ENCODE results near the gene LZTFL1.
"Not testable (repeated sequence)": the region's sequence is repeated elsewhere in the genome, so short reads cannot be mapped to it uniquely, and the experiment has no call there.

The LZTFL1 gene

GRCh38 chr3:45872569-45872968, 30.6 kb upstream of the LZTFL1 start:
- H3K4me1 Mint-ChIP-seq (ENCODE audit: low read depth): peaks cover 41% of the 10 kb centered on the region

GRCh38 chr3:45871780-45872179, 29.9 kb upstream of the LZTFL1 start:
- Mint-ChIP-seq H3K27me3 (peaks cover 31% of the 10 kb centered on the region), H3K9me3 (ENCODE audit: low read depth) (peaks cover 6% of the 10 kb centered on the region), H3K4me1 (ENCODE audit: low read depth) (peaks cover 41% of the 10 kb centered on the region), H3K36me3 (peaks cover 4% of the 10 kb centered on the region), H3K4me3 (no peak overlapping the region), H3K27ac (no peak overlapping the region)

More at GRCh38 chr3:45872569-45872968, 30.6 kb upstream of the LZTFL1 start:
- H3K9me3 Mint-ChIP-seq (ENCODE audit: low read depth): peaks cover 6% of the 10 kb centered on the region
- no peak overlapping the region for H3K4me3 Mint-ChIP-seq
- peaks cover 26% of the 10 kb centered on the region for H3K27me3 Mint-ChIP-seq
- H3K27ac Mint-ChIP-seq: no peak overlapping the region
- H3K36me3 Mint-ChIP-seq: peaks cover 4% of the 10 kb centered on the region

DNA sequence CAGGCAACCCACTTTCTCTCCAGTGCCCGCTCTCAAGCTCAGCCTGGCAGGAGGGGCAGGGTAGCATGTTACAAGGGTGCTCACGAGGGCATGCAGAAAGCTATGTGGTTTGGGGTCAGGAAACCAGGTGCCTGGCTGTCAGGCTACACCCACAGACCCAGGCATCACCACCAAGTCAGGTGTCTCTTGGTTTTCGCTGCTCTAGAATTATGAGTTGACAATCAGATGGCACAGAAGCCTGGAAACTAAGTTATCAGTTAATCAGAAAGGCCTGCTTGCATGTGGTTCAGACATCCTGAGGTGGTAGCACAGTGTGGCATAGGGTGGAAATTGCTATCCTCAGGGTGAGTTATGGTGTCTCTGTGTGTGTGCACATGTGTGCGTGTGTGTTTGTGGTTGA, 28.2 kb upstream of the LZTFL1 start:
- Mint-ChIP-seq H3K36me3 (peaks cover 4% of the 10 kb centered on the region), H3K9me3 (ENCODE audit: low read depth) (peaks cover 6% of the 10 kb centered on the region), H3K27me3 (peaks cover 36% of the 10 kb centered on the region), H3K4me1 (ENCODE audit: low read depth) (peaks cover 50% of the 10 kb centered on the region), H3K27ac (peak overlapping the region; percentile 18), H3K4me3 (peak overlapping the region; percentile 4)

- peaks cover 6% of the 10 kb centered on the region for H3K9me3 Mint-ChIP-seq (ENCODE audit: low read depth)
- H3K4me3 Mint-ChIP-seq: peak overlapping the region; percentile 4
- H3K4me1 Mint-ChIP-seq (ENCODE audit: low read depth): peaks cover 54% of the 10 kb centered on the region
- H3K36me3 Mint-ChIP-seq: peaks cover 4% of the 10 kb centered on the region
- peak overlapping the region; percentile 18 for H3K27ac Mint-ChIP-seq
- H3K27me3 Mint-ChIP-seq: peaks cover 38% of the 10 kb centered on the region
Measured at GRCh38 chr3:45869638-45870037, 27.7 kb upstream of the LZTFL1 start.

DNA sequence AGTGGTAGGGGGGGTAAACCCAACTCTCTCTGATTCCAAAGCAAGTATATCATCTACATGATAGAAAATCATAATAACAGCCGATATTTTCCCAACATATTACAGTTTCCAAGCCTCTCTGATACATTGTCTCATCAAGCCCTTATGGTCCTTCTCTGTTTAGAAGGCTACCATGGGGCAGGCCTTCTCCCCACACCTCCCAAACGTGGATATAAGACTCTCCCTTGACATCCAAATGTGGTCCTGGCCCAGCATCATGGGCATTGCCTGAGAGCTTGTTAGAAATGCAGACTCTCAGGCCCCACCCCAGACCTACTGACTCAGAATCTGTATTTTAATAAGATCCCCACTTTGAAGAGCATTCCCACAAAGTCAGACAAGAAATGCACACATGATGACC, 26.7 kb upstream of the LZTFL1 start:
- H3K36me3 Mint-ChIP-seq: peaks cover 2% of the 10 kb centered on the region
- peaks cover 55% of the 10 kb centered on the region for H3K4me1 Mint-ChIP-seq (ENCODE audit: low read depth)
- peaks cover 33% of the 10 kb centered on the region for H3K27me3 Mint-ChIP-seq
- H3K4me3 Mint-ChIP-seq: no peak overlapping the region
- no peak overlapping the region for H3K27ac Mint-ChIP-seq
- H3K9me3 Mint-ChIP-seq (ENCODE audit: low read depth): peaks cover 2% of the 10 kb centered on the region

GRCh38 chr3:45868213-45868612, 26.3 kb upstream of the LZTFL1 start:
- Mint-ChIP-seq H3K27ac (no peak overlapping the region), H3K4me3 (no peak overlapping the region), H3K27me3 (peaks cover 35% of the 10 kb centered on the region), H3K4me1 (ENCODE audit: low read depth) (peaks cover 55% of the 10 kb centered on the region), H3K36me3 (no peaks in the 10 kb centered on the region), H3K9me3 (ENCODE audit: low read depth) (peaks cover 5% of the 10 kb centered on the region)

GRCh38 chr3:45865563-45865962, 23.6 kb upstream of the LZTFL1 start:
- H3K9me3 Mint-ChIP-seq (ENCODE audit: low read depth): peaks cover 6% of the 10 kb centered on the region
- H3K27me3 Mint-ChIP-seq: peaks cover 41% of the 10 kb centered on the region
- peaks cover 40% of the 10 kb centered on the region for H3K4me1 Mint-ChIP-seq (ENCODE audit: low read depth)
- no peak overlapping the region for H3K4me3 Mint-ChIP-seq
- H3K36me3 Mint-ChIP-seq: peaks cover 2% of the 10 kb centered on the region
- no peak overlapping the region for H3K27ac Mint-ChIP-seq

GRCh38 chr3:45864760-45865519, 23.0 kb upstream of the LZTFL1 start:
- peaks cover 6% of the 10 kb centered on the region for H3K9me3 Mint-ChIP-seq (ENCODE audit: low read depth)
- peaks cover 4% of the 10 kb centered on the region for H3K36me3 Mint-ChIP-seq
- no peak overlapping the region for H3K4me3 Mint-ChIP-seq
- peaks cover 35% of the 10 kb centered on the region for H3K4me1 Mint-ChIP-seq (ENCODE audit: low read depth)
- peak overlapping the region; percentile 5 for H3K27ac Mint-ChIP-seq
- peaks cover 43% of the 10 kb centered on the region for H3K27me3 Mint-ChIP-seq

GRCh38 chr3:45861043-45861719, 19.3 kb upstream of the LZTFL1 start:
- no peak overlapping the region for H3K27ac Mint-ChIP-seq
- peaks cover 4% of the 10 kb centered on the region for H3K36me3 Mint-ChIP-seq
- peaks cover 6% of the 10 kb centered on the region for H3K9me3 Mint-ChIP-seq (ENCODE audit: low read depth)
- no peak overlapping the region for H3K4me3 Mint-ChIP-seq
- peaks cover 27% of the 10 kb centered on the region for H3K4me1 Mint-ChIP-seq (ENCODE audit: low read depth)
- H3K27me3 Mint-ChIP-seq: peaks cover 37% of the 10 kb centered on the region

DNA sequence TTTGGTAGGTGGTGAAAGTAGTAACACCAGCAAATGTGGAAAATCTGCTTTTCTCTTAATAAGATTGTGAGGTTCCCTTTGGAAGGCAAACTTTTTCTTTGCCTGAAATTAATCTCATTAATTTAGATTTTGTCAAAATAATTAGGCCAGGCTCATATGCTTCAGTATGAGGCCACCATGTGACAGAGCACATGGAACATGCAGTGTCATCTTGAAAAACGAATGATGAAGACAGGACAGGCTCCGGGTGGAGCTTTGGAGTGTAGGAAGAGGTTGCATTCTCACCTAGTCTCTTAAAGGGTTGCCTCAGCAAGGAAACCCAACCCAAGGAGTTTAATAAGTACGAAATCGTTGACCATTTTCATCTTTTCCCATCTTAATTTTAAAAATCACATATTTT, 18.6 kb upstream of the LZTFL1 start:
- H3K27me3 Mint-ChIP-seq: peaks cover 32% of the 10 kb centered on the region

GRCh38 chr3:45858809-45859543, 17.1 kb upstream of the LZTFL1 start:
- Mint-ChIP-seq H3K27me3 (peaks cover 25% of the 10 kb centered on the region), H3K9me3 (ENCODE audit: low read depth) (peaks cover 6% of the 10 kb centered on the region), H3K4me1 (ENCODE audit: low read depth) (peaks cover 19% of the 10 kb centered on the region), H3K4me3 (no peak overlapping the region), H3K36me3 (peaks cover 7% of the 10 kb centered on the region), H3K27ac (no peak overlapping the region)

More for the DNA sequence above, 18.6 kb upstream of the LZTFL1 start:
- no peak overlapping the region for H3K27ac Mint-ChIP-seq
- H3K36me3 Mint-ChIP-seq: peaks cover 4% of the 10 kb centered on the region
- peaks cover 6% of the 10 kb centered on the region for H3K9me3 Mint-ChIP-seq (ENCODE audit: low read depth)
- peaks cover 27% of the 10 kb centered on the region for H3K4me1 Mint-ChIP-seq (ENCODE audit: low read depth)
- no peak overlapping the region for H3K4me3 Mint-ChIP-seq

GRCh38 chr3:45857024-45857423, 15.1 kb upstream of the LZTFL1 start:
- H3K36me3 Mint-ChIP-seq; H3K9me3 Mint-ChIP-seq (ENCODE audit: low read depth); H3K4me3 Mint-ChIP-seq; H3K27ac Mint-ChIP-seq: not testable (repeated sequence)
- peaks cover 19% of the 10 kb centered on the region for H3K4me1 Mint-ChIP-seq (ENCODE audit: low read depth)
- H3K27me3 Mint-ChIP-seq: peaks cover 14% of the 10 kb centered on the region

GRCh38 chr3:45856323-45856722, 14.4 kb upstream of the LZTFL1 start:
- Mint-ChIP-seq H3K27me3 (peaks cover 14% of the 10 kb centered on the region), H3K4me1 (ENCODE audit: low read depth) (peaks cover 19% of the 10 kb centered on the region)
- not testable (repeated sequence) for H3K27ac Mint-ChIP-seq; H3K4me3 Mint-ChIP-seq; H3K36me3 Mint-ChIP-seq; H3K9me3 Mint-ChIP-seq (ENCODE audit: low read depth)

DNA sequence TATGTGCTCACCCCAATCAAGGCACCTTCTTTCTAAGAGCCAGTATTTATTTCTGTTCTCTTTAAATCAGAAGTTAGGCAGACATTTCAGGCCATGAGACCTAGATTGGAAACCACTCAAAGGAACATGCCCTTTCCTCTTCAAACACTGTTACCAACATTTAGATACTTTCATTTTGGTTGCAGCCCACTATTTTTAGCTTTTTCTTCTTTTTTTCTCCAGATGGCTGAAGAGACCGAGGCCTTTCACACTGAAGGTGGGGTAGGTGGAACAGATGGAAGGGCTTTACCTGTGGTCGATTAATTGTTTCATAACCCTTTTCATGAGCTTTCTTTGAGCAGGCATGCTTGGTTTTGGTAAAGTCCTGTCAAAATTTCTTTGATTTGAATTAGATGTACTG, 10.9 kb upstream of the LZTFL1 start:
- peaks cover 22% of the 10 kb centered on the region for H3K27me3 Mint-ChIP-seq
- H3K36me3 Mint-ChIP-seq: peaks cover 5% of the 10 kb centered on the region
- no peaks in the 10 kb centered on the region for H3K9me3 Mint-ChIP-seq (ENCODE audit: low read depth)
- H3K4me1 Mint-ChIP-seq (ENCODE audit: low read depth): peaks cover 13% of the 10 kb centered on the region
- no peak overlapping the region for H3K27ac Mint-ChIP-seq
- no peak overlapping the region for H3K4me3 Mint-ChIP-seq

DNA sequence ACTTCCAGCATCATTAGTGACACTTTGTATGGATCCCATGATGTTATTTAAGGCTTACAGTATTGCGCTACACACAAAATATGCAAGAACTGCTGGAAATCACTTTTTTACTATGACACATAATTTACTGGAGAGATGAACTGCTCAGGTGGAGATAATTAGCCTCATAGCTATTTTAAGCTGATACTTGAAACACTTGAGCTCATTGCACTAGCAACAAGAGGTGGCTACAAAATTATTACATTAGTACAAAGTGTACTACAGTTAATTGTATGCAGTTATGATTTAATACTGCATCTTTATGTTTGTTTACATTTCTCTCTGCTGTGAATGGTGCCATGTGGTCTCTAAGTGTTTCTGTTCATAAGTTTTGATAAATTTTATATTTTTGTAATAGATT, 6.5 kb upstream of the LZTFL1 start:
- Mint-ChIP-seq H3K36me3 (no peaks in the 10 kb centered on the region), H3K4me1 (ENCODE audit: low read depth) (no peaks in the 10 kb centered on the region), H3K27me3 (peaks cover 13% of the 10 kb centered on the region), H3K9me3 (ENCODE audit: low read depth) (no peaks in the 10 kb centered on the region), H3K27ac (no peak overlapping the region), H3K4me3 (no peak overlapping the region)

Measured in activated naive CD8-positive, alpha-beta T cell (primary cell).